Stimulated activated CD4-positive, alpha-beta T cell treated with anti-CD3 and anti-CD28 coated beads, Interleukin-15, amount 100 ng/mL, for 24 hours (primary cell): ENCODE measurements around the gene DPF3.

ENCODE experiments used
- DNase-seq: peaks from one replicate; pipeline ENCODE4 v3.0.0-alpha.2; 2020

DPF3 gene

DNA sequence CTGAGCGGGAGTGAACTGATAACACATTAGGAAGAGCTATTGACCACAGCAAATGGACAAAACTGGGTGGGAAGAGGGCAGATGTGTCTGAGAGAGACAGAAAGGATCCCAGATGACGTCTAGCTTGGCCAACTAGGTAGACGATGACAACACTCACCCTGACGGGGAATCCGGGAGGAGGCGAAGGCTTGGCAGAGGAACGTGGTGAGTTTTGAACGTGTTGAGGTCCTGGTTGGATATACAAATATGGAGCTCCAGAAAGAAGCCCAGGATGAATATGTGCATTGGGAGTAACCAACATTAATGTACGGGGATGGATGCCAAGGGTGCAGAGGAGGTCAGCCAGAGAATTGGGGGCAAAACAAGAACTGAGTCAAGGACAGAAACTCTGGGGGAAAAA lies 60.7 kb downstream of the DPF3 start:
- no peak for DNase-seq

DNA sequence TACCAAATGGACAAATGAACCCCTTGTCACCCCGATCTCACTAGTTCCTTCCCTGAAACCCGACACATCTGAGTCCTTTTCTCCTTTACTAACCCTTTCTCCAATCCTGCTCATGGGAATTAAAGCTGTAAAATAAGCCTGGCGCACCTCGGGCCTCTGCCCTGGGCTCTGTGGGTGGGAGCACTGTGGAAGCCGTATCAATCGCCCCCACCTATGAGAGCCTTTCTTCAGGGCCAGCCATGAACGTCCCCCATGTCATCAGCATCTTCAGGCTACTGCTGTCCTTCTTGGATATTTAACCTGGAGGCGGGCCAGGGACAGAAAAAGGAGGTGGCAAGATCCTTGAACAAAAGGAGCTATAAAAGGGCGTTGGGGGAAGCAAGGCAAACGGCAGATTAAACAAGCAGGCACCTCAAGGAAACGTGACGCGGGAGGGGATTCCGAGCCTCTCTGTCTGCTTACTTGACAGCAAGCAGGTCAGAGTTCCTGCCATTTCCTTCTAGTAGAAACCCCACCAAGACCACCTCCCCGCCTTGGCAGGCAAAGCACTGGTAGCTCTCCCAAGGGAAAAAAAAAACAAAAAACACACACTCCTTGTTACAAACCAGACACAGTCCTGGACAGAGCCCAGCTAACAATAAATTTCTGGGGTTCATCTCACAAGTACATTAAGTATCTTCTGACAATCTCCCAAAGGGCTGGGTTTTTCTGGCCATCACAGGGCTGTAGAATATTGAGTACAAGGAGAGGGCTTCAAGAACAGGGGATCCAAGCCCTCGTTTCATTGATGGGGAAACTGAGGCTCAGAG lies 62.9 kb downstream of the DPF3 start:
- DNase-seq: no peak

DNA sequence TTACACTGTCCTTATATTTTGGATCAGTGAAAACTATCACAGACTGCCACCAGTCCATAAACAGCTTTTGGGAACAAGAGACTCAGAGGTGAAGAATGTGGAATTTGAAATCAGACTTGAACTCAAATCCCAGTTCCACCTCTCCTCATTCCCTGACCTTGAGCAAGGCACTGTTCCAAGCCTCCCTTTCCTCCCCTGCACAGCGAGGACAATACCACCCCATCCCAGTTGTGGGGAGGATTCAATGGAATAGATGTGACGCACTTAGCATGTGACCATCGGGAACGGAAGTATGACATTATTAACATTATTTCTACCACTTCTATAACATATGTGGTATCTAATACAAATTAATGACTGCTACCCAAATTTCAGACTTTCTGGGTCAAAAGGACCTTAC lies 63.5 kb downstream of the DPF3 start:
- no peak for DNase-seq

DNA sequence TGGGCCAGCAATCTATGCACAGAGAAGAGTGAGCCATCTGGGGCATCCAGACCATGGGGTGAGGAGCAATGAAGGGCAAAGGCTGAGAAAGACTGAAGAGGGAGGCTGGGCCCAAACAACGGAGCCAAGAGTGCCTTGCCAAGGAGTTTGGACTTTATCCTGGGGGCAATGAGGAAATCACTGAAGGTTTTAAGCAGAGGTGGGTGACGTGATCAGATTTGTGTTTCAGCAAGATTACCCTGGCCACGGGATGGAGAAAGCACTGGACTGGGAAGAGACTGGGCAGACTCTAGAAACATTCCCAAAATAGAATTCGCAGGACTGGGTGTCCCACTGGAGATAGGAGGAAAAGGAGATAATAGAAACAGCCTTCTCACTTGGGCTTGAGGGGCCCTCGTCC lies 65.3 kb downstream of the DPF3 start:
- no peak for DNase-seq

DNA sequence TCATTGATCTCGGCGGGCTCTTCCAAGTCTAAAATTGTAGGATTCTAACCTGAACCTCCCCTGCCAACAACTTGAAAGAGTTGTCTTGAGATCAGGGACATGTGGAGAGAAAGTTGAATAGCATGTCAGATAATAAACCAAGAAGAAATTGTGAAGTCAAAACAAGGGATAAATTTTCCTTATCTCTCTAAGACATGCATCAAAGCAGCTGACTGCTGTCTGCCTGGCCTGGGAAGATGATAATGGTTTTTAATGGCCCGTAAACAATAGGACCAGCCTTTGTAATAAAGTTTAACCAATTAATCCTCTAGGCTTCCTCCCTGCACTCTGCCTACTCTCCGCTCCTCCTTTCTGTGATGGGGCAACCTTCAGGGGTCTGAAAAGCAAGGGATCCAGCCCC lies 67.9 kb downstream of the DPF3 start:
- no peak for DNase-seq

DNA sequence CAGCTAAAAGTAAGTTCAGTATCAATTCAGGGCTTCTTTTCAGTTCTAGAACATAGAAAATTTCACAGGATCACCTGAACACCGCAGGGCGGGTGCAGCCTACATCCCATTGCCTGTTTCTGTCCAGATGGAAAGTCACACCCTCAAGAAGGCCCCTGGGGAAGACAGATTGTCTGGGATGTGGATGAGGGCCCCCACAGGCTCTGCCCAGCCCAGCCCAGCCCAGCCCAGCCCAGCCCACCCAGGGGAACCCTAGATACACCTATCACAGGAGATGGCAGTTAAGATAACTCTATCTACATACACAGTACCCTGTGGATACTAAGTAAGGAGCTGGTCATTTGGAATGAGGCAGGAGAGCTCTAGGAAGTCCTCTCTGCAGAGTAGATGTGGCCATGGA lies 68.4 kb downstream of the DPF3 start:
- no peak for DNase-seq

DNA sequence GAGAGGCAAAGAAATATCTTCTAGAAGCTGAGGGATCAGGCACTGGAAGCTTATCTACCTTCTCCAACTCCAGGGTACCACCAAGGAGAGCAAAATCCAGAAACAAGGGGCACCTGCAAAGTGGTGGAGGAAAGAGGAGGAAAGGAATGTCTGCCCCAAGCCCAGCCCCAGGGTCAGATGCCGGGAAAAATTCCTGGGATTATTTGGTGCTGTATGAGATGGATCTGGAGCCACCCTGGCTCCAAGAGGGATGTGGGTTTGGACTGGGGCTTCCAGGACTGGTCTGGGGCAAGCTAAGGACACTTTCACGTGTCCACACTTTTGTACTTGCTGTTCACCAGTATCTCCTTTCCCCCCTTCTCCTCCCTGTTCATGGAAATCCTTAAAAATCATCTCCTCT lies 69.8 kb downstream of the DPF3 start:
- no peak for DNase-seq

DNA sequence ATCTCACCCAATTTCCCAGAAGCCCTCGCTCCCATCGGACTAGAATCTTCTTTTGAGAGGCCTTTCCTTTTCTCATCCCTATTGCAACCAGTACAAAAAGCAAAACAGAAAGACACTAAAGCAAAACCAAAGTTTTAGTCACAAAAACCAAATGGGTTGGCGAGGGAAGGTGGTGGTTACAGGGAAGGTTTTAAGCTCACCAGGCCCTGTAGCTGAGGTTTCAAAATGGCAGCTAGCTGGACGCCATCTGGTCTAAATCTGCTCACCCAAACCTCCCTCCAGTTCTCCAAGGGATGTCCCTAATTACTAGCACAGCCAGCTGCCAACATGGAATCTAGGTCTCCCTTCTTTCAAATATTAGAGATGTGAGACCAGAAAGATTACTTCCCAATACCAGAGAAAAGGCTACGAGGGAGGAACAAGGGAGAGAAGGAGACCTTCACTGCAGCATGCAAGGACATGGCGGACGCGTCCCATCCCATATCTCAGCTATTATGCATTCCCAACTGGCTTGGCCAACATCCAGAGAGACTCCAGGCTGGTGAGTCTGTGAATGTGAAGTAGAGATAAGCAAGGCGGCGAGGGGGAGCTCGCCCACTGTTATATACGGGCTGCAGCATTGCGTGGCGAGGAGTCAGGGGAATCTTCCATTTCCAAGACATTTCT lies 70.8 kb downstream of the DPF3 start:
- DNase-seq: no peak

DNA sequence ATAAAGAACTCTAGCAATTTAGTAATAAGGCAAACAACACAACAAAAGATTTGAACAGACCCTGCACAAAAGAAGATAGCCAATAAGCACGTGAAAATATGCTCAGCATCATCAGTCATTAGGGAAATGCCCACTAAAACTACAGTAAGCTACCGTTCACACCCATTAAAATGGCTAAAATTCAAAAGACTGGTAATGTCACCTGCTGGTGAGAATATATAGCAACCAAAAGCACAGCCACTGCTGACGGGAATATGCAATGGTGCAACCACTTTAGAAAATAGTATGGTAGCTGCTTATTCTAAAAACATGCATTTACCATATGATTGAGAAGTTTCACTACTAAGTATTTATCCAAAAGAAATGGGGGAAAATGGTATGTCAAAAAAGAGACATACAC lies 74.9 kb downstream of the DPF3 start:
- no peak for DNase-seq

DNA sequence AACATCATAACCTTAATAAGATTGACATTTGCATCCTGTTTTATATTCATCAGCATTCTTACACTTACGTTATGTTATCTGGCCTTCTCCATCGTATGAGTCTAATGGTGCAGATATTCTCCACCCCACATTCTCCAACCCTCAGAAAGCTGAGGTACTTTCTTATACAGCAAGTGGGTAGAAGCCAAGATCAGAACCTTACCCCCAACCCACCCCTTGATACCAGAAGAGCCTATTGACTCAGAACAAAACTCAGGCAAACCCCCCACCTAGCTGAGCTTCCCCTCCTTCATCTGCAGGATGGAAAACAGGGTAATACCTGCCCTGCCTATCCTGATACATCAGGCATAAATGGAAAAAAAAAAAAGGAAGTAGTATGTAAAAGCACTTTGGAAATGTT lies 77.6 kb downstream of the DPF3 start:
- DNase-seq: no peak

DNA sequence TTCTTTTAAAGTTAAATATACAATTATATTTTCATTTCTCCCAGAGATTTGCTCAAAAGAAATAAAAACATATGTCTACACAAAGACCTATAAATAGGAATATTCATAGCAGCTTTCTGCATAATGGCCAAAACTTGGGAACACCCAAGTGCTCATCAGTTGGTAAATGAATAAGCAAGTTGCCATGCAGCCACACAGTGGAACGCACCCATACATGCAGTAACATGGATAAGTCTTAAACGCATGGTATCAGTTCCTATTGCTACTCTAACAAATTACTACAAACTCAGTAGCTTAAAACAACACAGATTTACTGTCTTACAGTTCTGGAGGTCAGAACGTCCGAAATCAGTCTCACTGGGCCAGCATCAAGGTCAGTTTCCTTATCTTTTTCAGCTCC lies 78.5 kb downstream of the DPF3 start:
- no peak for DNase-seq

DNA sequence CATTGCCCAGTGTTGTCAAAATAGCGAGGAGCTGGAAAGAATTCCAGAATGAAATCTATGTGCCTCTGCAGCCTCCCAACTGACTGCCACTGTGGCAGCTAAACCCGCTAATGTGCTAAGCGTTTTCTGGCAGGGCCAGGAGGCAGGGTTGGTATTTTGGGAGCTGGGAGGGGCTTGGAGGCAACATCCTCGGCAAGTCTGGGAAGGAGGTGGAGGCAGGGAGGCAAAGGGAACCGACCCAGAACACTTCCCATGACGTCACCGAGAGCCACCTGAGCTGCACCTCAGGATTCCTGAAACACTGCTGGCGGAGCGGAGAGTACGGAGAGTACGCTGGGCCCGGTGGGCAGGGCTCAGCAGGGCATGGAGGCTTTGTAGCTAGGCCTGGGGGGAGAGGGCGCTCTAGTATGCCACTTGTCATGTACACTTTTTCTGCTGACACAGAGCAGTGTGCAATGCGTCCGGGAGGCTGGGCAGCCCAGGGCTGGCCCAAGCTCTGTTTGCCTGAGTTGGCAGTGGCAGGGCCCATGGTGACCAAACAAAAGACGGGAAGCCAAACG lies 81.5 kb downstream of the DPF3 start:
- no peak for DNase-seq

DNA sequence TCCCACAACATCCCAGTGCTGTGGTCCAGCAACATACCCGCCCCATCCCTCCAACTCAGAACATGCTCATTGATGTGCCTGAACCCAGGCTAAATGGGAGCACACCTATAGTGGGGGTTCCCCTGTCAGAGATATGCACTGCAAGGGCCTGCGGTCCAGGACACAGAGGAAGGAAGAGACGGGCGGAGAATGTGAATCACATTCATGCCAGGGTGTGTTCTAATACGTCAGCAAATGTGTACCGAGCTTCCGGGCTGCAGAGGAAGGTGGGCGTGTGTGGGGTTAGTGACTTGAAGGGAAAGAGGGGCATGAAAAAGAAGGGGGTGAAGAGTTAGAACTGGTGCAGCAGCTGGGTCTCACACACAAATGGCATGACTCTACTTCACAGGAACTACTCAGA lies 83.7 kb downstream of the DPF3 start:
- DNase-seq: peak; percentile 68

DNA sequence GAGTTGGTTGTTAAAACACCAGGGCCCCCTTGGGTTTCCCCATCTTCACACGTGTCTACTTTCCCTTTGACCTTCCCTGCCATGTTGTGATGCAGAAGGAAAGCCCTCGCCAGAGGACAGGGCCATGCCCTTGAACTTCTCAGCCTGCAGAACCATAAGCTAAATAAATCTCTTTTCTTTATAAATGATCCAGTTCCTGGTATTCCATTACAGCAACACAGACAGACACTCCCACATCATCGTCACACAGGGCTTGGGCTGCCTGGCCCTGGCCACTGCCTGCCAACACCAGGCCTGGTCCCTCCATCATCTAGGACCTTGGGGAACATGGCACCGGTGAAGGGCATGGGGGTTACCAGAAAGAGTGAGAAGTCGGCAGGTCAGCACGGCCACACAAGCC lies 84.8 kb downstream of the DPF3 start:
- DNase-seq: no peak

DNA sequence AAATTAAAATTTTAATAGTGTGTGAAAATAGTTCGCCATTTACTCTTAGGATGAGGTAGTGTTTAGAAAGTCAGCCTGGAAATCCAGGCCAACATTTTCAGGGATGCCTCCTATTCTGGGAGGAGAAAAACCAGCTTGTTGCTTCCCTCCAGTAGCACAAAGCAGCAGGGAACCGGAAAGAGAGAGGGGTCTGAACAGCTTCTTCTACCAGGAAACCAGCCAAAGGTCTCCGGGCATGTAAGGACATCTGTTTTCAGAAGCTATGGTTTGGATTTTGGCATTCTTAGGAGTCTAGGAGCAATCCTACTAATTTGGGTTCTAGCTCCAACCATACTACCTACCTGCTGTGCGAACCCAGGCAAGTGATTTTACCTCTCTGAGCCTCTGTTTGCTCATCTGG lies 85.3 kb downstream of the DPF3 start:
- no peak for DNase-seq

DNA sequence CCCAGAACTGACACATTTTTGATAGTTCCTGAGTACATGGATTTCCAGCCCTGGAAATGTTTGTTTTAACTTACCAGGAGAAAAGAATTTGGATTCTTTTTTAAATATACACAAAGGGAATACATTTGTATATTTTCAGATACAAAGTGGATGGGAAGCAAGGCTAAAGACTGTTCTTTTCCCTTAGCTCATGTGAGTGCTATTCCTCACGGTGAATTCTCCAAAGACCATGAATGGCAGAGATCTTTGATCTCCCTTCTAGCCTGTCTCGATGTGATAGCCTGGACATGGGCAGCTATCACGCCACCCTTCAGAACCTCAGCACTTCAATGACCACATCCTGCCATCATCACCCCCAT lies 91.3 kb downstream of the DPF3 start:
- DNase-seq: no peak

DNA sequence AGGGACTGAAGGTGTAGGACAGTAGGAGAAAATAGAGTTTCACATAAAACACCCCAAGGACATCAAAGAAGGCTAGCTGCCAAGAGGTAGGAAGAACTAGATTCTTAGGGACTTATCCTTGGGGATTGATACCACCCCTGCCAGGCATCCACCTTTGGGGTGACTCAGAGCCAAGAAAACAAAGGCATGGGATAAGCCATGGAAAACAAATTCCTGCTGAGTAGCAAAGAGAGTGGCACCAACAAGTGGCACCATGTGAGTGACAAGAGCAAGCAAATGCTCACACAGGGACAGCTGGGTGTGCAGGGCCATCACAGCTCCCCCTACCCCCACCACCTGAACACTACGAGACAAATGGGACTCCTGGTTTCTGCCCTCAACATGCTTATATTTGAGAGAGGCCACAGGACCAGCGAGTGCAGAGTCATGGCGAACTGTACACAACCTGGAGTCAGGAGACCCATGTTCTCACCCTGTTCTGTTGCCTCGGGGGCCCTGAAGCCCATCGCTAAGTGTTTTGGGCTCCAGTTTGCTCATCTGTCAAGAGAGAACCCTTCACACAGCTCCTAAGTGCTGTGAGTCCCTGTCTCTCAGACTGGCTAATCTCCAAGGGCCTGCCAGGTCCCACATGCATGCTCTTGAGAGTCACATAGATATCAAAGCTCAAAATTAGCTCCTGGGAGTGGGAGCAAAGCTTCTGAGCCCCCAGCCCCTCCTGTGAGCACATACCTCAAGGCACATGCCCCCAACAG lies 91.9 kb downstream of the DPF3 start:
- DNase-seq: no peak

DNA sequence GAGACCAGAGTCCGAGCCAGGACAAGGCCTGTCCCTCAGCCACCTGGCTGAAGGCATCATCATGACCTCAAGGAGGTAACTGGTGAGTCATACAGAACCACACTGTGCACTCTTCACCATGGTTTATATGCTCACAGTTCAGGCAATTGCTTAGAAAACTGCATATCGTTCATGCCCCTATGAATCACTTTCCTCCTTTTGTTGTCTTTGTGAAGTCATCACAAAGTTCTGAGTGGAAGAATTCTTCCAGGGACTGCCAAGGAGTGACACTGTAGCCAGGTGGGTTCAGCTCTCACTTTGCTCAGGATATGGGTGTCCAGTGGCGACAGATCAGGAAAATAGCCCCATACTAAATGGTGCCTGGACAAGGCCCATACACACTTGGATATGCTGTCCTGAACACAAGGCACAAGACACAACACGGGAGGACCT lies 92.5 kb downstream of the DPF3 start:
- DNase-seq: no peak

DNA sequence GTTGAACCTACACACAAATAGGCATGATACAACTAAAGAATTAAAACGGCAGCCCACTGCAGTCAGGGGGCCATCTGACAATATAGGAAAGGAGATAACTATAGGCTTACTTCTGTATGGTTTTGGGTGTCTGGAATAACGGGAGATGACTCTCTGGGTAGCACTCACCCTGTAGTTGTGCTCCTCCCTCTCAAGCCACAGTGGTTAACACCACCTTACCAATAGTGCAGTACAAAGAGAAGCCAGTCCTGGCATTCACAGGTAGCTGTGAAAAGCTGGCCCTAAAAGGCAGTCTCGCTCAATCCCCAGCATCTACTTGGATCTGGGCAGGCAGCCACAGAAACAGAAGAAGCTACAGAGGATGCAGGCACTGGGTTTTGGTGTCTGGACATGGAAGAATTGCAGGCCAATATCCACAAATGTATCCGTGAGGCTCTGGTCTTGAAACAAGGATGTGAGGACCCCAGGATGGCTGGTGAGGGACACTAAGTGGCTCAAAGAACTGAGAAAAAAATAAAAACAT lies 93.0 kb downstream of the DPF3 start:
- DNase-seq: no peak

DNA sequence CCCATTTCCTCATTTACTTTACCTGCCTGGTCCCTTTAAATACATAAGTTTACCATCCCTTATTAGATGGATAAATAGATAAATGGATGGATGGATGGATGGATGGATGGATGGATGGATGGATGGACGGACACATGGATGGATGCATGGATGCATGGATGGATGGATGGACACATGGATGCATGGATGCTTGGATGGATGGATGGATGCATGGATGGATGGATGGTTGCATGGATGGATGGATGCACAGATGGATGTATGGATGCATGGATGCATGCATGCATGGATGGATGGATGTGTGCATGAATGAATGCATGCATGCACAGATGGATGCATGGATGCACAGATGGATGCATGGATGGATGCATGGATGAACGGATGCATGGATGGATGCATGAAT lies 93.6 kb downstream of the DPF3 start:
- DNase-seq: no peak

DNA sequence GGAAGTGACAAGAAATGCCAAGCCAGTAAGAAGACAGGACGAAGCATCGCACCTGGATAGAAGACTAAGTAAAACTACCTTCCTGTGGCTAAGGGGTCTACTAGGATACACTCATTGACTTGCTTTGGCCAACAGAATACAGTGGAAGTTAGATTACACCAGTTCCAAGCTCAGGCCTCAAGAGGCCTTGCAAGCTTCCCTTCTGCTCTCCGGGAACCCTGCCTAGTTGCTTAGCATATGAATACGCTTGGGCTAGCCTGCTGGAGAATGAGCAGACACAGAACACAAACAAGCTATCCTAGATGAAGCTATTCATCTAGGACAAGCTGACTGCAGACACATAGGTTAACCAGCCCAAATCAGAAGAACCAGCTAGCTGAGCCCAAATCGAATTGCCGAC lies 97.0 kb downstream of the DPF3 start:
- DNase-seq: no peak

DNA sequence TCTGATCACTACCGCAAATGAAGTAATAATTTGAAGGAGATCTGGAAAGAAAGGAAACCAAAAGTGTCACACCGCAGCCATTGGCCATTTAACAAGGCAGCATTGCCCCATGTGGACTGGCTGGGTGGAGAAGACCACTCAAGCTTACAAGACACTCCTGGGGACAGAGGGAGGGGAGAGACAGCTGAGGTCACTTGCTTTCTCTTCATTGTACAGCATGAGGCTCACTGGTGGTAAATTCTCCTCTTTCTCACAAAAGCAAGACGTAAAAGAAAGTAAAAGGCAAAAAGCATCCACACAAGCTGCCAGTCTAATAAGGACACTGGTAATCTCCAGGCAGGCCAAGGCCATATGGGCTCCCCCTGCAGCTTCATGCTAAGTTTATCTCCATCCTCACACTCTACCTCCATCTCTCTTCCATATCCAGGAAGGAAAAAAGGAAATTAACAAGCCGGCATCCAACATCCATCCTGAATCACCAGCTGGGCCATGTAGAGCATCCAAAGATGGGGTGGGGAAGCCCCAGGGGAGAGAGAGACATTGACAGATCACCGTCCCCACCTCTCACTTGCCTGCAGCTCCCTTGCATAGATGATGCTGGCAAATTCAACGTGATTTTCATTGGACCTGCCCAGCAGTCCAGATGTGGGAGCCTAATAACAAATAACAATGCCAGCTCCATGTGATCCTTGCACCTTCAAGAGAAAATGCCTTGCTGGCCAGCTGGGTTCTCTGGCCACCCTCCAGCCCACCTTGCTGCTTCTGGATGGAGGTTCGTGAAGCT lies 100.6 kb downstream of the DPF3 start:
- no peak for DNase-seq
